SK-N-SH (cell line): Measurements from ENCODE around the gene ARHGDIB. TPM values are rescaled to one million over a fixed set of nuclear protein-coding genes. Genes with fewer than 3 reads are reported as not detected.

Experiments
- CTCF ChIA-PET: fragments of 300-600, 350-600 bp; formaldehyde crosslinking; extraction: SDS; loops from one replicate; lab custom pipeline; 2021; lab: Yijun Ruan, JAX
- POLR2A ChIA-PET: fragments of 350-600 bp; sonication (Branson Sonifier 250); formaldehyde crosslinking; extraction: SDS; loops from one replicate; lab custom pipeline; 2020; ENCODE audit warnings: antibody characterized with exemption, inconsistent platforms; lab: Yijun Ruan, JAX
- DNase-seq: peaks from one replicate; pipeline ENCODE4 v3.0.0; 2012
- H2AFZ ChIP-seq: fragments of 200-600 bp; sonication (generic); 2 replicates; pipeline ENCODE4 v1.8.1; 2016; ENCODE audit warnings: antibody characterized with exemption, mild to moderate bottlenecking, low read depth
- H3F3A ChIP-seq: fragments of 200-600 bp; sonication (generic); replicated peaks from 2 replicates; pipeline ENCODE3; 2016; ENCODE audit warnings: antibody characterized with exemption, mild to moderate bottlenecking; ENCODE audit not compliant: insufficient read depth
- H3K27ac ChIP-seq, 2 experiments: fragments of 200-500 bp in 1 of 2; fragments of 200-600 bp in 1 of 2; sonication (Bioruptor generic) in 1 of 2; sonication (generic), shearing (Covaris generic) in 1 of 2; 2 replicates each; pipeline versions ENCODE4 v1.5.1 to v1.6.1; 2014 to 2016; ENCODE audit warnings: low read depth in 2 of 2, inconsistent platforms in 1 of 2, low read length in 1 of 2, mild to moderate bottlenecking in 1 of 2, mixed read lengths in 1 of 2
- H3K27me3 ChIP-seq: fragments of 200-600 bp; sonication (generic), shearing (Covaris generic); 2 replicates; pipeline ENCODE4 v1.6.1; 2016; ENCODE audit warnings: mixed run types; ENCODE audit not compliant: insufficient read depth
- H3K36me3 ChIP-seq, 2 experiments: fragments of 200-500 bp in 1 of 2; fragments of 200-600 bp in 1 of 2; sonication (Bioruptor generic) in 1 of 2; sonication (generic) in 1 of 2; replicated peaks in 1 of 2; 2 replicates each; pipeline versions ENCODE3 to v1.5.1; 2014 to 2016; ENCODE audit warnings: low read length in 1 of 2, mild to moderate bottlenecking in 1 of 2; ENCODE audit not compliant: insufficient read depth in 2 of 2, control insufficient read depth in 1 of 2
- H3K4me1 ChIP-seq, 2 experiments: fragments of 200-500 bp in 1 of 2; fragments of 200-600 bp in 1 of 2; sonication (Bioruptor generic) in 1 of 2; sonication (generic), shearing (Covaris generic) in 1 of 2; 2 replicates each; pipeline versions ENCODE4 v1.5.1 to v1.6.1; 2014 to 2016; ENCODE audit warnings: low read depth in 1 of 2, low read length in 1 of 2, mixed run types in 1 of 2; ENCODE audit not compliant: insufficient read depth in 2 of 2, control insufficient read depth in 1 of 2
- H3K4me2 ChIP-seq: fragments of 200-600 bp; sonication (generic), shearing (Covaris generic); 2 replicates; pipeline ENCODE4 v1.6.1; 2017; ENCODE audit warnings: mixed run types
- H3K4me3 ChIP-seq, 2 experiments: fragments of 200-500 bp in 1 of 2; fragments of 200-600 bp in 1 of 2; sonication (Bioruptor generic) in 1 of 2; sonication (generic), shearing (Covaris generic) in 1 of 2; 2 replicates each; pipeline versions ENCODE4 v1.5.1 to v1.8.1; 2014 to 2016; ENCODE audit warnings: low read depth in 2 of 2, inconsistent platforms in 1 of 2, low read length in 1 of 2, mild to moderate bottlenecking in 1 of 2, mixed read lengths in 1 of 2, moderate library complexity in 1 of 2
- H3K79me2 ChIP-seq: fragments of 200-600 bp; sonication (generic); 2 replicates; pipeline ENCODE4 v1.8.1; 2017; ENCODE audit warnings: mild to moderate bottlenecking; ENCODE audit not compliant: insufficient read depth
- H3K9ac ChIP-seq: fragments of 200-600 bp; sonication (generic); 2 replicates; pipeline ENCODE4 v1.6.1; 2017; ENCODE audit warnings: mixed run types
- H3K9me2 ChIP-seq: fragments of 200-600 bp; sonication (generic); 2 replicates; pipeline ENCODE4 v1.6.1; 2017; ENCODE audit warnings: mixed run types
- H3K9me3 ChIP-seq: fragments of 200-600 bp; sonication (generic); 2 replicates; pipeline ENCODE4 v1.6.1; 2017; ENCODE audit warnings: mixed run types, mild to moderate bottlenecking, moderate library complexity
- H4K20me1 ChIP-seq: fragments of 200-600 bp; sonication (generic); 2 replicates; pipeline ENCODE4 v1.6.1; 2017; ENCODE audit warnings: mild to moderate bottlenecking, mixed run types; ENCODE audit not compliant: insufficient read depth
- CHD2 ChIP-seq: fragments of 150-350 bp; IDR thresholded peaks from 2 replicates; pipeline ENCODE4 v1.6.1; 2018; ENCODE audit warnings: low read length; ENCODE audit not compliant: partially characterized antibody
- EZH2phosphoT487 ChIP-seq: fragments of 200-600 bp; sonication (generic); IDR thresholded peaks from 2 replicates; pipeline ENCODE4 v1.6.1; 2017; ENCODE audit warnings: low read depth, mixed run types, mild to moderate bottlenecking, antibody characterized with exemption, moderate library complexity, borderline replicate concordance
- GATA2 ChIP-seq: sonication (generic); formaldehyde crosslinking; IDR thresholded peaks from 2 replicates; pipeline ENCODE4 v1.5.0; 2020; ENCODE audit warnings: mild to moderate bottlenecking, missing genetic modification reagents
- MXI1 ChIP-seq: IDR thresholded peaks from 2 replicates; pipeline ENCODE4 v1.6.1; 2012; ENCODE audit warnings: mild to moderate bottlenecking, low read depth, low read length, improper control_type of control experiment
- NFIC ChIP-seq: IDR thresholded peaks from 2 replicates; pipeline ENCODE4 v1.4.0; 2012; ENCODE audit warnings: borderline replicate concordance
- NRF1 ChIP-seq: IDR thresholded peaks from 2 replicates; pipeline ENCODE4 v1.6.1; 2012; ENCODE audit warnings: low read depth, mild to moderate bottlenecking, low read length
- POLR2AphosphoS5 ChIP-seq: IDR thresholded peaks from 2 replicates; pipeline ENCODE4 v1.6.1; 2012; ENCODE audit warnings: low read depth, low read length
- RCOR1 ChIP-seq: fragments of 150-350 bp; IDR thresholded peaks from 2 replicates; pipeline ENCODE4 v1.6.1; 2017; ENCODE audit warnings: antibody characterized with exemption, low read length
- SMC3 ChIP-seq: IDR thresholded peaks from 2 replicates; pipeline ENCODE4 v1.6.1; 2012; ENCODE audit warnings: low read depth, low read length, improper control_type of control experiment
- TCF12 ChIP-seq: IDR thresholded peaks from 2 replicates; pipeline ENCODE4 v1.4.0; 2012
- TEAD4 ChIP-seq: IDR thresholded peaks from 2 replicates; pipeline ENCODE4 v1.4.0; 2012; ENCODE audit warnings: mild to moderate bottlenecking, borderline replicate concordance; ENCODE audit not compliant: insufficient read depth
- YY1 ChIP-seq: IDR thresholded peaks from 2 replicates; pipeline ENCODE4 v1.4.0; 2012; ENCODE audit warnings: low read depth, mild to moderate bottlenecking
- ZBTB33 ChIP-seq: IDR thresholded peaks from 2 replicates; pipeline ENCODE4 v1.4.0; 2012; ENCODE audit warnings: low read depth, borderline replicate concordance
- WGBS: methylation state at CpG from one replicate; pipeline ENCODE4 v1.1.6; 2017; ENCODE audit warnings: low lambda C conversion rate; 5-methylcytosine and 5-hydroxymethylcytosine counted together
- polyA plus RNA-seq, 3 experiments: library from polyadenylated mRNA; depleted of rRNA; stranded (reverse); fragments of >200 nt; gene quantifications; 2 replicates each; pipeline ENCODE4 v1.2.3, GENCODE V29; 2012
- TF ChIP-seq, protein P1 (sequence below): IDR thresholded peaks from 2 replicates; pipeline ENCODE4 v1.6.1; 2012; ENCODE audit warnings: mild to moderate bottlenecking, low read depth, low read length, moderate library complexity
- TF ChIP-seq, protein P2 (sequence below): IDR thresholded peaks from 2 replicates; pipeline ENCODE4; 2012

The ARHGDIB gene
- polyA plus RNA-seq, 1 of the 3 experiments (the other 2 are of a cell fraction) = 362 TPM

DNA sequence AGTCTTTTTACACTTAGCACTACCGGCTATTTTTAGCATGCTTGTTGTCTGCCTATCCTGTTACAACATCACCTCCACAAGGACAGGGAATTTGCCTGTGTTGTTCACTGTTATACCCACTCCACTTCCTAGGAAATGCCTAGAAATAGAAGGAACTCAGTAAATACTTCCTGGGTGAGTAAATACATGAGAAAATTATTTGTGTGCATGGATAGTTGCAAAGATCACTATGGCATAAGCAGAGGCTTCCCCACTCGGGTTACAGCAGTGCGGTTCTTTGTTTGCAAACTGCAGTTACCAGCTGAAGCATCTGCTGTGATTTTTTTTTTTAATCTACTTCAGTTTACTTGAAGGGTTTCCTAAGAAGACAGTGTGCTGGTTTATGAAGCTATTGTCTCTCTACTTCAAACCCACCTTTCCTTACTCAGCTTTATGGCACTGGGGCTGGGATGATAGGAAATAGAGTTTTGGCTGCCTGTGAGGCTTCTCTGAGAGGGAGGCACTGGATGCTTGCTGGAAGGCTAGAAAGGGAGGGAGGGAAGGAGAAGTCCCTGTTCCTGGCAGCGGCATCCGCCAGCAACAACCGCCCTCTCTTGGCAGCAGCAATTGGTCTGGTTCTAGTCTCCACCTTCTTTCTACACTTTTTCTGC is 40.5 kb upstream of the ARHGDIB start:
- peaks cover 10% of the 10 kb centered on the region; the same call in 1 of the 2 replicates for H3K27me3 ChIP-seq

GRCh38 chr12:15000575-15000974 is 39.2 kb upstream of the ARHGDIB start:
- no peaks in the 10 kb centered on the region for H4K20me1 ChIP-seq
- no peak for DNase-seq
- no peaks in the 10 kb centered on the region for H3K79me2 ChIP-seq
- H3K9me2 ChIP-seq = no peaks in the 10 kb centered on the region
- H3F3A ChIP-seq = peaks cover 25% of the 10 kb centered on the region
- H3K4me3 ChIP-seq = no peak overlapping the region
- no peak overlapping the region for H3K9ac ChIP-seq
- peaks cover 0 to 22% of the 10 kb centered on the region in 2 experiments for H3K4me1 ChIP-seq
- H3K4me2 ChIP-seq = no peak overlapping the region
- TF ChIP-seq NRF1 (no peak), TEAD4 (no peak), SMC3 (no peak), ZBTB33 (no peak), YY1 (no peak)
- TF ChIP-seq, protein P1, sequence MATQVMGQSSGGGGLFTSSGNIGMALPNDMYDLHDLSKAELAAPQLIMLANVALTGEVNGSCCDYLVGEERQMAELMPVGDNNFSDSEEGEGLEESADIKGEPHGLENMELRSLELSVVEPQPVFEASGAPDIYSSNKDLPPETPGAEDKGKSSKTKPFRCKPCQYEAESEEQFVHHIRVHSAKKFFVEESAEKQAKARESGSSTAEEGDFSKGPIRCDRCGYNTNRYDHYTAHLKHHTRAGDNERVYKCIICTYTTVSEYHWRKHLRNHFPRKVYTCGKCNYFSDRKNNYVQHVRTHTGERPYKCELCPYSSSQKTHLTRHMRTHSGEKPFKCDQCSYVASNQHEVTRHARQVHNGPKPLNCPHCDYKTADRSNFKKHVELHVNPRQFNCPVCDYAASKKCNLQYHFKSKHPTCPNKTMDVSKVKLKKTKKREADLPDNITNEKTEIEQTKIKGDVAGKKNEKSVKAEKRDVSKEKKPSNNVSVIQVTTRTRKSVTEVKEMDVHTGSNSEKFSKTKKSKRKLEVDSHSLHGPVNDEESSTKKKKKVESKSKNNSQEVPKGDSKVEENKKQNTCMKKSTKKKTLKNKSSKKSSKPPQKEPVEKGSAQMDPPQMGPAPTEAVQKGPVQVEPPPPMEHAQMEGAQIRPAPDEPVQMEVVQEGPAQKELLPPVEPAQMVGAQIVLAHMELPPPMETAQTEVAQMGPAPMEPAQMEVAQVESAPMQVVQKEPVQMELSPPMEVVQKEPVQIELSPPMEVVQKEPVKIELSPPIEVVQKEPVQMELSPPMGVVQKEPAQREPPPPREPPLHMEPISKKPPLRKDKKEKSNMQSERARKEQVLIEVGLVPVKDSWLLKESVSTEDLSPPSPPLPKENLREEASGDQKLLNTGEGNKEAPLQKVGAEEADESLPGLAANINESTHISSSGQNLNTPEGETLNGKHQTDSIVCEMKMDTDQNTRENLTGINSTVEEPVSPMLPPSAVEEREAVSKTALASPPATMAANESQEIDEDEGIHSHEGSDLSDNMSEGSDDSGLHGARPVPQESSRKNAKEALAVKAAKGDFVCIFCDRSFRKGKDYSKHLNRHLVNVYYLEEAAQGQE = no peak
- TF ChIP-seq, protein P2, sequence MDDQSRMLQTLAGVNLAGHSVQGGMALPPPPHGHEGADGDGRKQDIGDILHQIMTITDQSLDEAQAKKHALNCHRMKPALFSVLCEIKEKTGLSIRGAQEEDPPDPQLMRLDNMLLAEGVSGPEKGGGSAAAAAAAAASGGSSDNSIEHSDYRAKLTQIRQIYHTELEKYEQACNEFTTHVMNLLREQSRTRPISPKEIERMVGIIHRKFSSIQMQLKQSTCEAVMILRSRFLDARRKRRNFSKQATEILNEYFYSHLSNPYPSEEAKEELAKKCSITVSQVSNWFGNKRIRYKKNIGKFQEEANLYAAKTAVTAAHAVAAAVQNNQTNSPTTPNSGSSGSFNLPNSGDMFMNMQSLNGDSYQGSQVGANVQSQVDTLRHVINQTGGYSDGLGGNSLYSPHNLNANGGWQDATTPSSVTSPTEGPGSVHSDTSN = no peak
- TF ChIP-seq, all 33 proteins: peak for 0
- POLR2A ChIA-PET = no interaction called here
- Histone ChIP-seq H3K27me3 (0 out of 2 replicates have a peak, but pooled peaks cover under 1% of the 10 kb centered on the region), H3K9me3 (no peaks in the 10 kb centered on the region), H2AFZ (no peak overlapping the region), H3K36me3 (no peaks in the 10 kb centered on the region), H3K27ac (peak overlapping the region; percentile 84 to 94; a peak in 2 of 4 replicates)
- CTCF ChIA-PET = interaction anchor here (0.6 to 1.1 kb wide), 3 partner anchors 75 to 762 kb away, joined by 3 to 5 read pairs (median 4); no protein-coding TSS in a partner anchor
- 58% methylated on average over 2 of the region's 2 CpGs for WGBS

More for the DNA sequence above, 40.5 kb upstream of the ARHGDIB start:
- peaks cover 0 to 22% of the 10 kb centered on the region in 2 experiments for H3K4me1 ChIP-seq
- ChIA-PET POLR2A (no interaction called here), CTCF (interaction anchor here (1.0 to 1.2 kb wide), 3 partner anchors 155 to 279 kb away, joined by 3 to 5 read pairs (median 4); partner anchors contain the start of gene RERG)
- H4K20me1 ChIP-seq = no peaks in the 10 kb centered on the region
- no peak for TF ChIP-seq RCOR1
- peak; percentile 27; the same call in 1 of the 2 replicates for TF ChIP-seq NFIC
- no peak for TF ChIP-seq EZH2phosphoT487
- no peak for TF ChIP-seq MXI1
- TF ChIP-seq POLR2AphosphoS5 = no peak
- no peak for TF ChIP-seq ZBTB33
- no peak; the same call in 1 of the 2 replicates for TF ChIP-seq TCF12
- TF ChIP-seq GATA2 (CRISPR knock-in tag) = no peak
- no peak for TF ChIP-seq CHD2
- peak overlapping the region; percentile 72 for H3K4me2 ChIP-seq
- H3F3A ChIP-seq = peaks cover 25% of the 10 kb centered on the region
- H3K27ac ChIP-seq = peak overlapping the region; percentile 76 to 94; a peak in 3 of 4 replicates
- H3K79me2 ChIP-seq = no peaks in the 10 kb centered on the region
- peak overlapping the region; percentile 85 for H2AFZ ChIP-seq
- no peaks in the 10 kb centered on the region for H3K9me2 ChIP-seq
- peak overlapping the region; percentile 37; the same call in 1 of the 2 replicates for H3K9ac ChIP-seq
- H3K36me3 ChIP-seq = no peaks in the 10 kb centered on the region
- WGBS = 11% methylated on average over 6 of the region's 6 CpGs
- no peaks in the 10 kb centered on the region for H3K9me3 ChIP-seq
- H3K4me3 ChIP-seq = peak overlapping the region in 1 of 2 experiments; percentile 33; a peak in 3 of 4 replicates
- no peak for DNase-seq
